Large intestine (tissue), 3 donors: Measurements from ENCODE around the gene SRGAP1. TPM values are rescaled to one million over a fixed set of nuclear protein-coding genes. Genes with fewer than 3 reads are reported as not detected.
A peak's percentile ranks its signal among the peaks of the same experiment; 100 is the strongest.

Source experiments
- DNase-seq, 2 donors: peaks; one replicate each; pipeline versions ENCODE4 v3.0.0 to v3.0.0-alpha.2; 2013
- H3K27ac ChIP-seq: one replicate; pipeline ENCODE4 v1.5.1; 2013; ENCODE audit warnings: low read length
- H3K27me3 ChIP-seq: 2 replicates; pipeline ENCODE4 v1.6.1; 2013; ENCODE audit warnings: low read length; ENCODE audit not compliant: control insufficient read depth, insufficient read depth
- H3K36me3 ChIP-seq: 2 replicates; pipeline ENCODE4 v1.6.1; 2013; ENCODE audit warnings: low read length; ENCODE audit not compliant: control insufficient read depth, insufficient read depth
- H3K4me1 ChIP-seq: one replicate; pipeline ENCODE4 v1.6.1; 2013; ENCODE audit warnings: low read length; ENCODE audit not compliant: control insufficient read depth, insufficient read depth
- H3K4me3 ChIP-seq: one replicate; pipeline ENCODE4 v1.5.1; 2013; ENCODE audit warnings: low read length
- H3K9me3 ChIP-seq: one replicate; pipeline ENCODE4 v1.6.1; 2013; ENCODE audit warnings: mild to moderate bottlenecking, low read depth, low read length, moderate library complexity; ENCODE audit not compliant: control insufficient read depth
- WGBS: methylation state at CpG from one replicate; pipeline ENCODE4 v1.1.5; 2013; ENCODE audit warnings: low lambda C conversion rate; ENCODE audit not compliant: insufficient coverage; 5-methylcytosine and 5-hydroxymethylcytosine counted together
- polyA plus RNA-seq: library from polyadenylated mRNA; unstranded; fragments of 120-200 nt; gene quantifications from one replicate; pipeline ENCODE4 v1.2.1, GENCODE V29; 2013

Gene SRGAP1
- polyA plus RNA-seq, 1 donor = 8.6 TPM

GRCh38 chr12:63930971-63931370, 86.5 kb downstream of the SRGAP1 start:
- no peak for DNase-seq
- 100% methylated on average over 1 of the region's 3 CpGs for WGBS
- no peaks in the 10 kb centered on the region for H3K36me3 ChIP-seq
- H3K27me3 ChIP-seq = no peaks in the 10 kb centered on the region
- no peak overlapping the region for H3K27ac ChIP-seq
- H3K9me3 ChIP-seq = no peaks in the 10 kb centered on the region
- H3K4me1 ChIP-seq = no peaks in the 10 kb centered on the region
- no peak overlapping the region for H3K4me3 ChIP-seq

DNA sequence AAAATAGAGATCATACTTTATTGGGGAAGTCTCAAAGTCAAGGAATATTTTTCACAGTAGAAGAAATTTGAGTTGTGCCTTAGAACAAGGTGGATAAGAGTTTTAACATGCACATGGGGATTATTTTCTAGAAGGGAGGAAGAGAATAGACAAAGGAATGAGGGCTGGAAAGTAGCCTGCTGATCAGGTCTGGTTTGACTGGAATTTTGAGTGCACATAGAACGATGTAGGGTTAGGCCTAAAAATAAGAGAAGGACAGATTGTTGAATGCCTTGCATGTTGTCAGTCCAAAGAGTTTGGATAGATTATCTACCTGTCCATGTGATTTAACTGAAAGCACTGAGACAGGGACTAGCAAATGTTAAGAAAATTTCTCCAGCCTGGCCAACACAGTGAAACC, 87.2 kb downstream of the SRGAP1 start:
- no peak for DNase-seq
- H3K27ac ChIP-seq = no peak overlapping the region
- no peaks in the 10 kb centered on the region for H3K27me3 ChIP-seq
- no peak overlapping the region for H3K4me3 ChIP-seq
- WGBS = no CpG with 5 or more reads among the region's 1 CpG
- no peaks in the 10 kb centered on the region for H3K4me1 ChIP-seq
- H3K36me3 ChIP-seq = no peaks in the 10 kb centered on the region
- H3K9me3 ChIP-seq = no peaks in the 10 kb centered on the region

DNA sequence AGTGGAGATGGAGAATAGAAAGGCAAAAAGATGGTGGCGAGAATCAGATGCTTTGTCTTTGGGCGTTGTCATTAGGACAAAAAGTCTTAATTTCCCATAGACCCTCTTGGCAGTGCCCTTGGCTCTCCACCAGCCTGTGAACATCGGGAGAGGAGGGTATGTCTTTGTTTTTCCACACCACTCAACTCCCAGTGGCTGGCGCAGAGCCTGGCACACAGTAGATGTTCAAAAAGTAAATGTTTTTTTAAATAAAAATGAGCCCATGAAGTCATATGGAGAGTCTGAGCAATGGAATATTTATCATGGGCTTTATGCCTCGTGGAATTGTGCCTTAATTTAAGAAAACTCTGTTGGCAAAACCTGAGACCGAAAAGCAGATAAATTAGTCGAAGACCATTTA, 90.4 kb downstream of the SRGAP1 start:
- no peaks in the 10 kb centered on the region for H3K9me3 ChIP-seq
- no peaks in the 10 kb centered on the region for H3K4me1 ChIP-seq
- DNase-seq = no peak
- H3K27ac ChIP-seq = no peak overlapping the region
- no peaks in the 10 kb centered on the region for H3K36me3 ChIP-seq
- 100% methylated on average over 3 of the region's 7 CpGs for WGBS
- H3K4me3 ChIP-seq = no peak overlapping the region
- no peaks in the 10 kb centered on the region for H3K27me3 ChIP-seq

DNA sequence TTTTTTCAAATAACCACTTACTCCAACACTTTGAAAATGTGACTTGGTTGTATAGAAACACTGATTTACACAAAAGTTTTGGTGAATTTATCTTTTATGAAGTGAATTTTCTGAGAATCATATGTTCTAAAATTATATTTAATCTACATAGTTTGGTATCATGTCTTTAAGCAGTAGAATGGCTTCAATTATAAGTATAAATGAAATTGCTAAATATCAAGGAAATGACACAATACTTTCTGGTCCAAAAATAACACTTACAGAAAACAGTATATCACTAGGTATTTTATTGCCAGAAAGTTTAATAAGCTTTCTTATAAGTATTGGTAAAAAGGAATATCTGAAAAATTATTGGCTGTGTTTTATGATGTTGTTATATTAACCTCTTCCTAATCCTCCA, 90.9 kb downstream of the SRGAP1 start:
- H3K36me3 ChIP-seq = no peaks in the 10 kb centered on the region
- H3K27me3 ChIP-seq = no peaks in the 10 kb centered on the region
- peaks cover 2% of the 10 kb centered on the region for H3K4me1 ChIP-seq
- H3K4me3 ChIP-seq = no peak overlapping the region
- no peak overlapping the region for H3K27ac ChIP-seq
- H3K9me3 ChIP-seq = no peaks in the 10 kb centered on the region
- no peak for DNase-seq

DNA sequence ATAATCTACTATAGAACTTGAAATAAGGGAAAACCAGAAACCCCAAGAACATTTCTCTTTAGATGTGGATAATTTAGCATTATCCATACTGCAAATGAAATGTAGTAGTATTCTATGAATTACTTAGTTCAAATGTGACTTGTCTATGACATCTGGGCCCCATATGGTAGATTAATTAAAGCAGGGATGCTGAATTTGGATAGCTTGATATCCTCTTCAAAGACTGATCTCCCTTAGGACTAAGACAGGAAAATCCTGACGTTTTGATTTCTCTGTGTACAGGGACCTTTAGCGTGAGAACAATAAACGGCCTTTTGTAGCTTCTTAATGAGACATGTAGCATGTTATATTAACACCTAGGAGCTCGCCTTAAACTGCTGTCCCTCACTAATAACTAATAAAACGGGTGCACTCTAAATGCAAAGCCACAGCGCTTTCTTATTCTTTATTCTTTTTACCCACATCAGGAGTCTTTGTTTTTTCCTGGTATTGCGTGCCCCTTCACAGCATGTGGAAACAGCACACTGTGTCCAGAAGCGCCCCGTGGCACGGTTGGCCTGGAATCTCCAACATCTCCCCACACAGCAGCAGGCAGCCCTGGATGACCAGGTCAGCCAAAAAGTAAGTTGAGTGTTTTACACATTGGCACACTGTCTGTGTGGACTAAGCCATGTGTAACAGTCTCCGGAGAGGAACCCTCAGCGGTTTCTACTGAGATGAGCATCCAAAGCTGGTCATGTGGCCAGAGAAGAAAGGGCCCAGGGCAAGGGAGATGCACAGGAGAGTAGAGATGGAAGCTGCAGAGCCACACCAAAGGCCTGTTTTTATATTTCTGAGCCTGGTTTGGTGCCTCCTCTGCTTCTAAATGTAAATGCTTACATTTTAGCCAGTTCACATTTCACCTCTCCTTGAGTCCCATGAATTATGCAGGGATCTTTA, 93.1 kb downstream of the SRGAP1 start:
- no peaks in the 10 kb centered on the region for H3K27me3 ChIP-seq
- 100% methylated on average over 2 of the region's 12 CpGs for WGBS
- H3K9me3 ChIP-seq = no peaks in the 10 kb centered on the region
- peaks cover 7% of the 10 kb centered on the region for H3K4me1 ChIP-seq
- no peak for DNase-seq
- H3K36me3 ChIP-seq = no peaks in the 10 kb centered on the region
- H3K4me3 ChIP-seq = no peak overlapping the region
- H3K27ac ChIP-seq = no peak overlapping the region

DNA sequence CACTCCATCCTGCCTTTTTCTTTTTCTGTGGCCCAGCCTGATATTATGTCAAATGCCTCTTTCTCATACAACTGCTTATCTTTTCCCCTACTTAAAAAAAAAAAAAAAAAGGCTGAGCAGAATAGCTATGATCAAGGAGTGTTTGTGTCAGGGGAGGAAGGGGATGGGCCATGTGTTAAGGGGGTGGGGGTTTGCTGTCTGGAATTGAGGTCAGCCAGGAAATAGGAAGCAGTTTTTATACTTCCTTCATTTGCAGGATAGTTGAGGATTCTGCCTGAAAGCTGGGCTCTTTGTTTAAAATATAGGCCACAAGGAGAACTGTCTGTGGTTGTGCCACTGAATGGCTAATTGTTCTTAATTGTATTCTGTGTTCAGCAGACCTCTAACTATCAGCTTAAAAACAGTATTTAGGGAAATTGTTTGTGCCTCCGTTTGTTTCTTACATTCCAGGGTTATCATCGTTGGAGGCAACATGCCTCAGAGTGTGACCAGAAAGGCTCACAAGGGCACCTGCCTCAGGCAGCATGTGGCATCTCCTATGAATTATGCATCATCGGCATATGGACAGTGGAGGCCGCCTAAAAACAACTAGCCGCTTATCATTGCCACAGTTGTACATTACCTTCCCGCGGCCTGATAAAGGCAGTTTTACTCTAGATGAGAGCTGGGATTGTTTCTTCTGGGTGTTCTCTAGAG, 96.0 kb downstream of the SRGAP1 start:
- no peak overlapping the region for H3K27ac ChIP-seq
- H3K9me3 ChIP-seq = no peaks in the 10 kb centered on the region
- no peaks in the 10 kb centered on the region for H3K27me3 ChIP-seq
- no peak overlapping the region for H3K4me3 ChIP-seq
- peaks cover 10% of the 10 kb centered on the region for H3K4me1 ChIP-seq
- no CpG with 5 or more reads among the region's 7 CpGs for WGBS
- no peaks in the 10 kb centered on the region for H3K36me3 ChIP-seq
- peak in 1 of 2 donors; percentile 28 for DNase-seq

DNA sequence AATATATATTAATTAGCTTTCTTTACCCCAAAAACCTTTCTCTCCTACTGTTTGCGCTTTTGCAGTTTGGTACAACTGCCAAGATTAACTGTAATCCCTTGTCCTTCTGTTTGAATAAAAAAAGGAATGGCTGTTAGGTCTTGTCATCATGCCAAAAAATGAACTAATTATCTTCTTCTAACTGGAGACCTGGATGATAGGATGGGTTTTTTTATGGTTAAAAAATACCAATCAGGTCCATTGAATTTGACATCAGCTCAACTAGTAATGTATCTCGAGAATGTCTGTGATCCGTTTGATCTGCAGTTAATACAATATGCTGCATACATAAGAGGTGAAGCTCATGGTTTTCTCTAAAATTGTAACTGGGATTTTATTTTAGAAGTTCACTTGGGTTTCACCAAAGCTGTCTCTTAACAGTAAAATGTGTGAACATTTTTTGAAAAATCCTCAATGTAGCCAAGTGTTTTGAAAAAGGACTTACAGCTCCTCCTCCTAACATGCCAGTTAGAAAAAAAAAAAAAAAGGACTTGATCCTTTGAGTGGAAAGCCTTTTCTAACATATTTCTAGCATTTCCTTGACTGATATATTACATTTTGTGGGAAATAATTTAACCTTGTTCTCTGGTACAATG, 96.8 kb downstream of the SRGAP1 start:
- no peak overlapping the region for H3K27ac ChIP-seq
- WGBS = no CpG with 5 or more reads among the region's 3 CpGs

GRCh38 chr12:63941879-63942278, 97.4 kb downstream of the SRGAP1 start:
- DNase-seq = no peak
- no peak overlapping the region for H3K27ac ChIP-seq

More for the DNA sequence above, 96.8 kb downstream of the SRGAP1 start:
- no peaks in the 10 kb centered on the region for H3K9me3 ChIP-seq
- H3K4me3 ChIP-seq = no peak overlapping the region
- H3K36me3 ChIP-seq = no peaks in the 10 kb centered on the region
- DNase-seq = no peak
- peaks cover 10% of the 10 kb centered on the region for H3K4me1 ChIP-seq
- no peaks in the 10 kb centered on the region for H3K27me3 ChIP-seq

GRCh38 chr12:63942464-63943241, 98.2 kb downstream of the SRGAP1 start:
- DNase-seq = no peak
- no peaks in the 10 kb centered on the region for H3K9me3 ChIP-seq
- no peak overlapping the region for H3K27ac ChIP-seq
- no peaks in the 10 kb centered on the region for H3K36me3 ChIP-seq
- no peaks in the 10 kb centered on the region for H3K27me3 ChIP-seq
- peaks cover 10% of the 10 kb centered on the region for H3K4me1 ChIP-seq
- 94% methylated on average over 2 of the region's 9 CpGs for WGBS
- H3K4me3 ChIP-seq = no peak overlapping the region

More at GRCh38 chr12:63941879-63942278, 97.4 kb downstream of the SRGAP1 start:
- H3K9me3 ChIP-seq = no peaks in the 10 kb centered on the region
- no peak overlapping the region for H3K4me3 ChIP-seq
- H3K36me3 ChIP-seq = no peaks in the 10 kb centered on the region
- H3K4me1 ChIP-seq = peaks cover 10% of the 10 kb centered on the region
- no peaks in the 10 kb centered on the region for H3K27me3 ChIP-seq

GRCh38 chr12:63944034-63944579, 99.6 kb downstream of the SRGAP1 start:
- Histone ChIP-seq H3K27me3 (no peaks in the 10 kb centered on the region), H3K27ac (no peak overlapping the region), H3K36me3 (no peaks in the 10 kb centered on the region), H3K4me3 (no peak overlapping the region), H3K9me3 (no peaks in the 10 kb centered on the region), H3K4me1 (peaks cover 10% of the 10 kb centered on the region)
- DNase-seq = no peak
- WGBS = no CpG with 5 or more reads among the region's 2 CpGs
